Measurements from ENCODE around the gene SP110.
"Not testable (repeated sequence)": the region's sequence is repeated elsewhere in the genome, so short reads cannot be mapped to it uniquely, and the experiment has no call there.

The SP110 gene

DNA sequence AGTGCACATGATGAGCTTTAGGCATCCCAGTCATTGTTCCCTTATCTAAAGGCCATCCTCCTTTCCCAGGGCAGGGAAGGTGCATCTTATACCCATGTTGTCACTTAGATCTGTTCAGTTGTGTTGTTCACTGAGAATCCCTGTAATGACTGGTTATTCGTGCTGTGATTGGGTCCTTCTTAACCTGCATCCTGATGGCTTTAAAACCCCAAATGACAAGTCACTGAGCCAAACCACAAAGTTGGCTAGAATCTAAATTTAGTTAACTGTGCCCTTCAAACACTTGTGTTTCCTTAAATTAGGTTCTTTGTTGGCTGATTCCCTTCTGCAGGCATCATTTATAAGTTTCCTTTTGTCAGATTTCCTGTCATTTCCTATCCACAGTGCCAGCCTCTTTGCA lies 92.6 kb downstream of the SP110 start:
- no peak for DNase-seq (ENCODE audit: low read depth, low spot score)

DNA sequence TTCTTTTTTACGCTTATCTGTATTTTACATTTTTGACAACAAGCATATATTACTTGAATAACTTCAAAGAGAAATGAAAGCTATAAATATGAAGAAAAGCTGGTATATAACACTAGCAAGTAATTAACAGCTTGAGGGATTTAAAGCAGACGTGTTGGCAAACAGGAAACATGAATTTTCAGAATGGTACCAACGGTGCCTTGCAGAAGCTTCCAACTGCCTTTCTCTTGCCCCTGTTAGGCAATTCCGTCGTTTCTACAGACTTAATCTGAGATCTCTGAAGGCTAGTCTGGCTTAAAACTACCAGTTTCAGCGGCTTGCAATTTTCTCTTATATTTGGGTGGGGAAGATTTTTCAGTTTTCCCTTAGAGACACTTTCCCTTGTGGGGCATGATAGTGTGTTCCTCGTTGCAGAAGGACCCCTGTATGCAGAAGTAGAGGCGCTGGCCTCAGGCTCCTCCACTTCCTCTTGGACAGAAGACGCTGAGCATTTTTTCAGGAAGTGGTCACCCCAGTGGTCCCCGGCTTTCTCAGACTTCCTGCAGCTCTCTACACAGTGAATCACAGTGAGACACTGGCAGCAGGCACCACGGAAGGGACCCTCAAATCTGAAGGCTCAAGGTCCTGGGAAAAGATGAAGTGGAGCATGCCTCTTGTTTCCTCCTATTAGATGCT lies 94.9 kb downstream of the SP110 start:
- DNase-seq (ENCODE audit: low read depth, low spot score): no peak

- no peak for DNase-seq (ENCODE audit: low read depth, low spot score)
Observed at GRCh38 chr2:230124235-230124634, 95.5 kb downstream of the SP110 start.

GRCh38 chr2:230120376-230120775 lies 99.4 kb downstream of the SP110 start:
- DNase-seq (ENCODE audit: low read depth, low spot score): not testable (repeated sequence)

DNA sequence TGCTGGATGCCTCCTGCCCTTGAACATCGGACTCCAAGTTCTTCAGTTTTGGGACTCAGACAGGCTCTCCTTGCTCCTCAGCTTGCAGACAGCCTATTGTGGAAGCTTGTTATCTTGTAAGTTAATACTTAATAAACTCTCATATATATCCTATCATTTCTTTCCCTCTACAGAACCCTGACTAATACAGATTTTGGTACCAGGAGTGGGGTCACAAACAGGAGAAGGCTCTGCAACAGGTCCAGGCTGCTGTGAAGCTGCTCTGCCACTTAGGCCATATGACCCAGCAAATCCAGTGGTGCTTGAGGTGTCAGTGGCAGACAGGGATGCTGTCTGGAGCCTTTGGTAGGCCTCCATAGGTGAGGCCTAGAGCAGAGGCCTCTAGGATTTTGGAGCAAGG lies 100.0 kb downstream of the SP110 start:
- not testable (repeated sequence) for DNase-seq (ENCODE audit: low read depth, low spot score)

All from iPS DF 19.7 (cell line).